Hindlimb muscle (tissue), 1 donor: ENCODE measurements around the gene KIF5B. TPM values are rescaled to one million over a fixed set of nuclear protein-coding genes. Genes with fewer than 3 reads are reported as not detected.
"Not testable (repeated sequence)": the region's sequence is repeated elsewhere in the genome, so short reads cannot be mapped to it uniquely, and the experiment has no call there.

Source experiments
- DNase-seq: peaks from one replicate; pipeline ENCODE4 v3.0.0-alpha.2; 2013
- polyA plus RNA-seq: library from polyadenylated mRNA; unstranded; fragments of 120-200 nt; gene quantifications from one replicate; pipeline ENCODE4 v1.2.1, GENCODE V29; 2013; ENCODE audit not compliant: insufficient read length

Gene KIF5B
- polyA plus RNA-seq, 1 donor: 123 TPM

- peak; percentile 27 for DNase-seq
Observed at GRCh38 chr10:32005050-32005449, 51.2 kb downstream of the KIF5B start.

- peak; percentile 19 for DNase-seq
Observed at GRCh38 chr10:32004161-32004591, 52.0 kb downstream of the KIF5B start.

DNA sequence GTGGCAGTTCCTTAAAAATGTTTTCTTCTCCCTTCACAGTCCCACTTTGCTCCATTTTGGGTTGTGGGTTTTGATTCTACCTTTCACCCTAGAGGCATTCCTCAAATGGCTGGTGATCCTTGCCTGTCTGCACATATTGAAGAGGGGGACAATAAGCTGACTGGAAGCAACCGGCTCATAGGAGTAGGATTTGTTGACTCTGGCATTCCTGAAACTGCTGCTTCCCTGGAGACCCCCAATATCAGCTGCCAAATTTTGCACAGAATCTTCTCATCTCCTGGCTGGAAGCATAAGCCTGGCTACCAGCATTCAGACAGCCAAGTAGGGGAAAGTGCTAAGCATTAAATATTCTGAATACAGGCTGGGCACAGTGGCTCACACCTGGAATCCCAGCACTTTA lies 53.7 kb downstream of the KIF5B start:
- DNase-seq: peak; percentile 4

DNA sequence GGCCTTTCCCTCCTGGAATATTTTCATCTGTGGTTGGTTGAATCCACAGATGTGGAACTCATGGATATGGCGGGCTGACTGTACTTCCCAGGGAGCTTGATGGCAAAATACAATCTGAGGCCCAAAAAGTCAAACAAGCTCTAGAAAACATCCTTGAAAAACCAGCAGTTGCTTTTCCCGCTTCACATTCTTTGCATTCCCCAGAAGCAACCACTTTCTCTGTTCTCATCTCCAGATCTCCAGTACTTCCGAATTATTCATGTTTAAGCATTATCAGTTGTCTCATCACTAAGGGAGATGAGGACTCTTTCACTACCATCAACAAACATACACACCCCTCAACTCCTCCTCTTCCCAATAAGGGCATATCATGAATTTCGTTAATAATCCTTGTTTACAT lies 55.3 kb downstream of the KIF5B start:
- no peak for DNase-seq

DNA sequence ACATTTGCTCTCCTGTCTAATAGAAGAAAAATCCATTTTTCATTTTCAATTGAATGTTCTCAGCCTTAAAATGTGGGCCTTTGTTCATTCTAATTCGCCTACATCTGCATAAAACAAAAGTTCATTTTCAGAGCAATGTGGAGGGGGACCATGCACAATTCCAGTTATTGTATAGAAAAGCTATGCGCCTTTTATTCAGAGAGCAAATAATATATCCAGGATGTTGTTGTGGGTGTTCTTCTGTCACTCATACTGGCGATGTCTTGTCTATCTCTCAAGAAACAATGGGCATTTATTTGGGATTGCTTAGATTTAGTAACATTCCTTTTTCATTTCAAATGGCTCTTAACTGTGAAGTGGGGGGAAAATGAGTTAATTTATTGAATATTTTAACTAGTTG lies 56.4 kb downstream of the KIF5B start:
- no peak for DNase-seq

DNA sequence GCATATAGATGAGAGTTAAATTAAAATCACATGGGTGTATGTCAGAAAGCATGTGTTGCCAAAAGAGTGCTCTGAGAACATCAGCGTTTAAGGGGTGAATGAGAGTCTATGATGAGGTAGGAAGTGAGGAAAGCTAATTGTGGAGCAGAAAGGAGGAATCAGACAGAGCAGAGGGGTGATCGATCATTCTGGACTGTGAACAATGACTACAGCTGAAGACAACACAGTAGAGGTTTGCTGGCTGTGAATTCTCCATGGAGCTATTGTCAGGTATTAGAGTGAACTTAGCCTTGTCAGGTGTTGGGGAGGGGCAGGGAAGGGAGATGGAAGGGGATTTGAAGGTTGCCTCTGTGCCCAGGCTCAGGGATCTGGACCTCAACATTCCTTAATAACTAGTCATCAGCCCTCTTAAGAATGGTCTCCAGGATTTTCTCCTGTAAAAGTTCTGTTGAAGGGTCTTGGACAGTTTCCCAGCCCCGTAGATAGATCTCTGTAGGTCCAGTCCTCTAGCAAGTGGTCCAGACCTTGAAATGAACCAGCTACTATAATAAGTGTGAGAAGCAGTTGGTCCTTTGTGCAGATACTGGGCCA lies 57.1 kb downstream of the KIF5B start:
- no peak for DNase-seq

GRCh38 chr10:31994926-31995325 lies 61.3 kb downstream of the KIF5B start:
- no peak for DNase-seq

GRCh38 chr10:31990937-31991336 lies 65.3 kb downstream of the KIF5B start:
- no peak for DNase-seq

DNA sequence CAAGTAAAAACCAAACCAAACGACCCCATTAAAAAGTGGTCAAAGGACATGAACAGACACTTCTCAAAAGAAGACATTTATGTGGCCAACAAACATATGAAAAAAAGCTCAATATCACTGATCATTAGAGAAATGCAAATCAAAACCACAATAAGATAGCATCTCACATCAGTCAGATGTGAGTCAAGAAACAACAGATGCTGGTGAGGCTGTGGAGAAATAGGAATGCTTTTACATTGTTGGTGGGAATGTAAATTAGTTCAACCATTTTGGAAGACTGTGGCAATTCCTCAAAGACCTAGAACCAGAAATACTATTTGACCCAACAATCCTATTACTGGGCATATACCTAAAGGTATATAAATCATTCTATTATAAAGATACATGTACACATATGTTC lies 68.4 kb downstream of the KIF5B start:
- DNase-seq: not testable (repeated sequence)

- DNase-seq: no peak
Observed at GRCh38 chr10:31982111-31982510, 74.1 kb downstream of the KIF5B start.

DNA sequence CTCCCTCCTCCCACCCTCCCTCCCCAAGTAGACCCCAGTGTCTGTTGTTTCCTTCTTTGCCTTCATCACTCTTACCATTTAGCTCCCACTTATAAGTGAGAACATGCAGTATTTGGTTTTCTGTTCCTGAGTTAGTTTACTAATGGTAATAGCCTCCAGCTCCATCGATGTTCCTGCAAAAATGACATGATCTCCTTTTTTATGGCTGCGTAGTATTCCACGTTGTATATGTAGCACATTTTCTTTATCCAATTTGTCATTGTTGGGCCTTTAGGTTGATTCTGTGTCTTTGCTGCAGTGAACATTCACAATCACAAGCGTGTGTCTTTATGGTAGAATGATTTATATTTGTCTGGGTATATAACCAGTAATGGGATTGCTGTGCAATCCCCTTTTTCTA lies 75.8 kb downstream of the KIF5B start:
- no peak for DNase-seq

GRCh38 chr10:31979071-31979470 lies 77.2 kb downstream of the KIF5B start:
- DNase-seq: not testable (repeated sequence)

GRCh38 chr10:31978156-31978483 lies 78.1 kb downstream of the KIF5B start:
- DNase-seq: no peak

GRCh38 chr10:31977440-31978155 lies 78.6 kb downstream of the KIF5B start:
- no peak for DNase-seq

- no peak for DNase-seq
Observed at GRCh38 chr10:31975157-31975765, 81.0 kb downstream of the KIF5B start.

DNA sequence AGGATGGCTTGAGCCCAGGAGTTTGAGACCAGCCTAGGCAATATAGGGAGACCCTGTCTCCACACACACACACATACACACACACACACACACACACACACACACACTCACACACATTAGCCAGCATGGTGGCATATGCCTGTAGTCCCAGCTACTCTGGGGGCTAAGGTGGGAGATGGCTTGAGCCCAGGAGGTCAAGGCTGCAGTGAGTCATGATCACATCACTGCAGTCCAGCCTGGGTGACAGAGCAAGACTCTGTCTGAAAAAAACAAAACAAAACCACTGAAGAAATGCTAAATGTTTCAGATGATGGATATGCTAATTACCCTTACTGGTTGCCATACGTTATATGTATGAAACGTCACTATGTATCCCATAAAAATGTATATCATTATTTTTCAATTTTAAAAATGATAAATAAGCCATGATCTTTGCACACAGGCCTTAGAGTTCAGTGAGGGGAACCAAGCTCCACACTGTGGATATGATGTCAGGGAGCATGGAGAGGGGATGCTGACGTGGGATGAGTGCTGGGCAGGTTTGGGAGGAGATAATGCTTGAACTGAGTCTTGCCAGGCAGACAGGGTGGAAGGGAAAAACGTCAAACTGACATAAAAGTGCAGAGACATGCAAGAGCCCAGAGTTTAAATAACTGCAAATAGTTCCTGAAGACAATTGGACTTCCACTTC lies 81.6 kb downstream of the KIF5B start:
- no peak for DNase-seq

DNA sequence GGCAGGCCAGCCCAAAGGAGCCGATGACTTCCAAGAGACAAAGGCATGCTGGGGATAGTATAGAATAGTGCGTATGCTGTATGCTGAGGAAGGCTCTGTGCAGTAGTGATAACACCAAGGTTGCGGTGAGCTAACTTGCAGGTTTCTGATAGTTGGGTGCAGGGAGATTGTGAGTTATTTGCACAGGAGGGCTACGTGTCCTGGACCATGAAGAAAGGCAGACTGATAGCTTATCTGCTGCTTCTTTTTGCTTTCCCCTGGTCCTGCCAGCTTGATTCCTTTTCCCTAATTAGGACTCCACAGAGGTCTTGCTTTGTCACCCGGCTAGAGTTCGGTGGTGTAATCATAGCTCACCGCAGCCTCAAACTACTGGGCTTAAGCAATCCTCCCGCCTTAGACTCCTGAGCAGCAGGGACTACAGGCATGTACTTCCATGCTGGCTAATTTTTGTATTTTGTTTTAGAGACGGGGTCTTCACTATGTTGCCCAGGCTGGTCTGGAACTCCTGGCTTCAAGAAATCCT lies 83.6 kb downstream of the KIF5B start:
- DNase-seq: no peak

GRCh38 chr10:31969847-31970246 lies 86.4 kb downstream of the KIF5B start:
- DNase-seq: not testable (repeated sequence)

DNA sequence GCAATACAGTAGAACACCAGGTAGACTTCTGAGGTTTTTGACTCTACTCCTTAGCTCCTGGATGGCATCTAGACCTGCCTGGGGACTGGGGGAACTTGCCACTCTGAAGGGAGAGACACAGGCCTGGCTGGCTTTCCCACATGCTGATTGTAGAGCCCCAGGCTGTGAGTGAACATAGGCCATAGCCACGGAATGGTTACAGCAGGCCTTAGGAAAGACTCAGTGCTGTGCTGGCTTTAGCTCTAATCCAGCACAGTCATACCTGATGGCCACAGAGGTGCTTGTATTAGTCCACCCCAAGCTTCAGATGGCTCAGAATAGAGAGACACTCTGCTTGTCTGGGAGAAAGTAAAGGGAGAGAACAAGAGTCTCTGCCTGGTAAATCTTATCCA lies 92.6 kb downstream of the KIF5B start:
- no peak for DNase-seq

DNA sequence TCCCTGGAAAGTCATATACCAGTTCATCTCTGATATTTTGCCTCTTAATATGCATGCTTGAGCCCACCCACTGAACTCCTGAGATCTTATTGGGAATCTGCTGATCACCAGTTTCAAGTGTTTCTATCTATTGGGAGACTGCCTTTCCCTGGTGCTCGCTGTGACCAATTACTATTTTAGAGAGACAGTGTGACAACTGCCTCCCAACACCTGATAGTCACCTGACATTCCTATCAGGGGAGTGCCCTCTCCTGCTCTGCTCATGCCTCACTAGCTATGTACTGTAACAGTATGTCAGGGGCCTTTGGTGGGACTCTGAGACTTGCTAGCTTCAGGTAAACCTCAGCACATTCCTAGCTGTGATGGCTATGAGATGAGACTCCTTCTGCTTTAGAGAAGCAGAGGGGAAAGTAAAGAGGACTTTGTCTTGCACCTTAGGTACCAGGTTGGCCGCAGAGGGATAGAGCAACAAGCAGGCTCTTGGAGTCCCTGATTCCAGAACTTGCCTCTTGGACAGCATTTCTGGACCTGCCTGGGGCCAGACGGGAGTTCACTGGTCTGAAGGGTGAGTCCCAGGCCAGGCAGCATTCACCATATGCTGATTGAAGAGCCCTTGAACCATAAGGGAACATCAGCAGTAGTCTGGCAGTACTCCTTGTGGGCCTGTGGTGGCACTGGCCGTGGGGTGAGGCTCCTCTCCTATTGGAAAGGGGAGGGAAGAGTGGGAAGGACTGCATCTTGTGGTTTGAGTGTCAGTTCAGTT lies 93.2 kb downstream of the KIF5B start:
- DNase-seq: no peak

GRCh38 chr10:31961277-31962074 lies 94.7 kb downstream of the KIF5B start:
- no peak for DNase-seq
